Panc1 (cell line): Measurements from ENCODE around the gene OGA. TPM values are rescaled to one million over a fixed set of nuclear protein-coding genes. Genes with fewer than 3 reads are reported as not detected.

ENCODE experiments used
- ATAC-seq: fragments of 200-7000 bp; cut with Tn5 transposase; 2 replicates; pipeline ENCODE4 v1.9.1; 2020; ENCODE audit warnings: mild to moderate bottlenecking, moderate library complexity
- BruUV-seq: library from RNA; stranded (reverse); fragments of 400-500 nt; replicated peaks from 2 replicates; lab custom pipeline; 2021; lab: Mats Ljungman, UMichigan
- CTCF ChIA-PET: fragments of 300-600 bp; sonication (Branson Sonifier 250); formaldehyde crosslinking; loops from one replicate; lab custom pipeline; 2022; ENCODE audit warnings: antibody characterized with exemption; lab: Charles Lee
- POLR2A ChIA-PET: fragments of 300-600 bp; sonication (Branson Sonifier 250); formaldehyde crosslinking; loops from one replicate; lab custom pipeline; 2022; ENCODE audit warnings: antibody characterized with exemption; lab: Charles Lee
- DNase-seq: peaks from one replicate; pipeline ENCODE4 v3.0.0-alpha.2; 2010; ENCODE audit warnings: low read depth, low spot score
- H3K27ac ChIP-seq: 2 replicates; pipeline ENCODE4 v1.5.1; 2011; ENCODE audit warnings: mild to moderate bottlenecking, low read length, inconsistent platforms
- H3K27me3 ChIP-seq: fragments of 200-500 bp; sonication (Bioruptor generic); 2 replicates; pipeline ENCODE4 v1.6.0; 2014; ENCODE audit warnings: low read length, inconsistent platforms; ENCODE audit not compliant: control insufficient read depth, insufficient read depth
- H3K36me3 ChIP-seq: fragments of 200-500 bp; sonication (Bioruptor generic); 2 replicates; pipeline ENCODE4 v1.5.1; 2014; ENCODE audit warnings: inconsistent platforms, mild to moderate bottlenecking, low read length, moderate library complexity; ENCODE audit not compliant: control insufficient read depth, insufficient read depth
- H3K4me1 ChIP-seq: 2 replicates; pipeline ENCODE4 v1.5.1; 2011; ENCODE audit warnings: inconsistent platforms, mild to moderate bottlenecking, low read length, moderate library complexity; ENCODE audit not compliant: control insufficient read depth, insufficient read depth
- H3K4me3 ChIP-seq, 2 experiments: 2 replicates each; pipeline ENCODE4 v1.5.1; 2011 to 2012; ENCODE audit warnings: low read depth in 2 of 2, low read length in 2 of 2, mild to moderate bottlenecking in 2 of 2, inconsistent platforms in 1 of 2, moderate library complexity in 1 of 2
- H3K9me3 ChIP-seq: fragments of 200-500 bp; sonication (Bioruptor generic); 2 replicates; pipeline ENCODE4 v1.5.1; 2014; ENCODE audit warnings: low read depth, mild to moderate bottlenecking, inconsistent platforms, low read length, moderate library complexity; ENCODE audit not compliant: control insufficient read depth, insufficient read depth
- CTCF ChIP-seq: fragments of 450-650 bp; IDR thresholded peaks from 2 replicates; pipeline ENCODE4 v1.5.1; 2017; ENCODE audit warnings: mild to moderate bottlenecking
- POLR2AphosphoS5 ChIP-seq: IDR thresholded peaks from 2 replicates; pipeline ENCODE4 v1.6.1; 2012; ENCODE audit warnings: mild to moderate bottlenecking, low read depth, low read length, moderate library complexity
- REST ChIP-seq, 2 experiments: IDR thresholded peaks; 2 replicates each; pipeline ENCODE4 v1.6.1; 2011 to 2012; ENCODE audit warnings: low read depth in 2 of 2, control low read depth in 1 of 2, low read length in 1 of 2, mild to moderate bottlenecking in 1 of 2, moderate library complexity in 1 of 2; ENCODE audit not compliant: insufficient read depth in 1 of 2
- SIN3A ChIP-seq: IDR thresholded peaks from 2 replicates; pipeline ENCODE4 v1.6.1; 2012; ENCODE audit warnings: low read depth, mild to moderate bottlenecking, low read length, moderate library complexity, borderline replicate concordance; ENCODE audit not compliant: insufficient read depth
- TCF7L2 ChIP-seq: IDR thresholded peaks from 2 replicates; pipeline ENCODE4 v1.6.1; 2011; ENCODE audit warnings: mild to moderate bottlenecking, low read depth, low read length, inconsistent platforms
- in situ Hi-C: cut with HindIII; loops from 2 replicates; pipeline ENCODE4 v1.10.0; 2016; ENCODE audit warnings: low sequenced_read_pairs, low pct_unique_long_range_greater_than_20kb
- intact Hi-C: fragments of 100-400 bp; cut with micrococcal nuclease; formaldehyde crosslinking; loops from one replicate; pipeline ENCODE4 v1.10.0; 2022; ENCODE audit not compliant: unreplicated experiment
- total RNA-seq: library from RNA; stranded (reverse); gene quantifications from one replicate; pipeline ENCODE4 v1.2.1, GENCODE V29; 2021; ENCODE audit not compliant: unreplicated experiment

Gene OGA
- total RNA-seq, 1 experiment from 2014 or later: 117 TPM

- intact Hi-C loops: no loop called here
- H3K9me3 ChIP-seq: no peaks in the 10 kb centered on the region
- no peak overlapping the region for H3K4me3 ChIP-seq
- DNase-seq (no peak), ATAC-seq (no peak)
- no peaks in the 10 kb centered on the region for H3K4me1 ChIP-seq
- no TSS peak for BruUV-seq
- CTCF ChIA-PET: no interaction called here
- no peaks in the 10 kb centered on the region; the same call in 1 of the 2 replicates for H3K27me3 ChIP-seq
- no peak for TF ChIP-seq TCF7L2
- no peak for TF ChIP-seq REST (IDR thresholded peaks at IDR 0.05; ENCODE audit: insufficient read depth in 1 of 2, low read depth in 2 of 2, low read length in 1 of 2)
- TF ChIP-seq CTCF: no peak
- no peak for TF ChIP-seq POLR2AphosphoS5
- no peaks in the 10 kb centered on the region for H3K36me3 ChIP-seq
- in situ Hi-C loops: no loop called here
- POLR2A ChIA-PET: no interaction called here
- no peak overlapping the region for H3K27ac ChIP-seq
Measured at GRCh38 chr10:101748496-101748895, 69.7 kb downstream of the OGA start.

GRCh38 chr10:101745074-101745696, 73.1 kb downstream of the OGA start:
- no peaks in the 10 kb centered on the region for H3K27me3 ChIP-seq
- TF ChIP-seq SIN3A: no peak
- no peak for TF ChIP-seq POLR2AphosphoS5
- TF ChIP-seq TCF7L2: no peak
- no peak for TF ChIP-seq CTCF
- no peak for TF ChIP-seq REST (IDR thresholded peaks at IDR 0.05; ENCODE audit: insufficient read depth in 1 of 2, low read depth in 2 of 2, low read length in 1 of 2)
- POLR2A ChIA-PET: no interaction called here
- intact Hi-C loops: no loop called here
- DNase-seq: no peak
- ATAC-seq: no peak
- no peaks in the 10 kb centered on the region for H3K9me3 ChIP-seq
- no peaks in the 10 kb centered on the region for H3K4me1 ChIP-seq
- no peak overlapping the region for H3K4me3 ChIP-seq
- no TSS peak for BruUV-seq
- no peaks in the 10 kb centered on the region for H3K36me3 ChIP-seq
- H3K27ac ChIP-seq: no peak overlapping the region
- in situ Hi-C loops: no loop called here
- CTCF ChIA-PET: no interaction called here
